ENCODE data around the gene SKA2. TPM values are rescaled to one million over a fixed set of nuclear protein-coding genes. Genes with fewer than 3 reads are reported as not detected.

The SKA2 gene
- total and polyA plus RNA-seq, 9 of the 15 experiments (the other 6 are each of a cell fraction or from before 2014, with no cell fraction given): 58.1 to 183 (median 133) TPM

DNA sequence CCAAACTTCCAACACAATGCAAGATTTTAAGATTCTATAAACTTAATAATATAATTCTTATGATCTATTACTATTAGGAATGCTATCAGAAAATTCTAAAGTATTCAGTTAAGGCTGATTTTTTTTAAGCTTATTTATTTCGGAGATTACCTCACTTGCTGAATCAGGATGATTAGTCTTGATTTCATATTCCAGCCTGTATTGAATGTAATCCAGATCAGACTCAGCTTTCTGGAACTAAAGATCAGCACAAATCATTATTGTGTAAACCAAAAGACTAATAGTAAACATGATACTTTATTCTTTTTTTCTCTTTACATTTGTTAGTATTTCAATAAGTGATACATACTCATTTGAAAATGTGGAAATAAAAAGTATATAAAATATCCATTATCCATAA lies 23.9 kb downstream of the SKA2 start (continued):
- no peak for TF ChIP-seq EZH2 (IDR thresholded peaks at IDR 0.05; ENCODE audit: borderline replicate concordance, low read depth, low read length)
- no peak for TF ChIP-seq PTRF (tag; IDR thresholded peaks at IDR 0.05)

- Histone ChIP-seq H3K79me2 (ENCODE audit: control insufficient read depth, insufficient read depth, low read length) (peaks cover 48% of the 10 kb centered on the region), H3K27ac (ENCODE audit: extremely low read depth, low read depth, low read length) (no peak overlapping the region), H3K4me3 (no peak overlapping the region), H3K27me3 (ENCODE audit: control insufficient read depth in 2 of 2, insufficient read depth in 2 of 2, low read length in 2 of 2) (no peaks in the 10 kb centered on the region), H3K9me3 (replicated peaks; ENCODE audit: control insufficient read depth, insufficient read depth, low read depth, low read length) (0 out of 2 replicates have a peak, but pooled peaks cover 1% of the 10 kb centered on the region), H3K9ac (ENCODE audit: insufficient read depth in 1 of 2, low read depth in 2 of 2, low read length in 2 of 2) (no peak overlapping the region), H3K9me1 (ENCODE audit: control insufficient read depth, insufficient read depth, low read length) (no peaks in the 10 kb centered on the region), H2AFZ (ENCODE audit: low read depth, low read length) (no peak overlapping the region), H3K36me3 (ENCODE audit: control insufficient read depth, insufficient read depth, low read length) (peaks cover 37% of the 10 kb centered on the region; the same call in 2 of the 3 replicates), H3K4me1 (replicated peaks in 1 of 2; ENCODE audit: control insufficient read depth in 2 of 2, insufficient read depth in 2 of 2, low read length in 2 of 2) (no peaks in the 10 kb centered on the region), H3K4me2 (ENCODE audit: insufficient read depth, low read length) (no peak overlapping the region), H4K20me1 (replicated peaks; ENCODE audit: control insufficient read depth, insufficient read depth, low read length) (no peaks in the 10 kb centered on the region)
- ATAC-seq (no peak), DNase-seq (ENCODE audit: extremely low read depth in 1 of 4, low spot score in 3 of 4) (no peak), FAIRE-seq (no peak)
- no TSS peak for BruUV-seq (replicated peaks)
- POLR2A ChIA-PET: no interaction called here
- intact Hi-C loops (cut with micrococcal nuclease) (no loop called here), in situ Hi-C loops (cut with MboI) (no loop called here)
- CTCF ChIA-PET (ENCODE audit: low intra/inter-chr PET ratio): no interaction called here
- WGBS (ENCODE audit: insufficient coverage, low coverage, missing lambda C conversion rate): 0% methylated on average over 1 of the region's 2 CpGs
- TF ChIP-seq SMARCC2 (IDR thresholded peaks at IDR 0.05; ENCODE audit: low read depth) (no peak), ZNF512 (tag; IDR thresholded peaks at IDR 0.05) (peak; percentile 60; the same call in 1 of the 2 replicates)
Observed at GRCh38 chr17:59129814-59130213, 25.2 kb downstream of the SKA2 start.

Measured in K562 (cell line).